Spinal cord (tissue), 10 donors: ENCODE results near the gene SNTA1. TPM values are rescaled to one million over a fixed set of nuclear protein-coding genes. Genes with fewer than 3 reads are reported as not detected.

Experiments used
- DNase-seq, 6 donors: peaks; one replicate each; pipeline versions ENCODE4 v3.0.0 to v3.0.0-alpha.2; 2013 to 2015; ENCODE audit warnings: low spot score in 6 of 6, low read depth in 4 of 6
- H3K27ac ChIP-seq: one replicate; pipeline ENCODE4 v1.5.1; 2013; ENCODE audit warnings: low read depth, low read length, control low read depth
- H3K27me3 ChIP-seq: one replicate; pipeline ENCODE4 v1.6.1; 2013; ENCODE audit warnings: low read length; ENCODE audit not compliant: control insufficient read depth, insufficient read depth
- H3K36me3 ChIP-seq: one replicate; pipeline ENCODE4 v1.6.1; 2013; ENCODE audit warnings: low read length; ENCODE audit not compliant: control insufficient read depth, insufficient read depth
- H3K4me1 ChIP-seq: one replicate; pipeline ENCODE4 v1.6.1; 2013; ENCODE audit warnings: low read length; ENCODE audit not compliant: control insufficient read depth, insufficient read depth
- H3K4me3 ChIP-seq: one replicate; pipeline ENCODE4 v1.5.1; 2013; ENCODE audit warnings: low read depth, low read length, control low read depth
- H3K9me3 ChIP-seq: one replicate; pipeline ENCODE4 v1.6.1; 2013; ENCODE audit warnings: low read length; ENCODE audit not compliant: control insufficient read depth, insufficient read depth
- WGBS: methylation state at CpG from one replicate; pipeline ENCODE4 v1.1.5; 2013; ENCODE audit warnings: missing lambda C conversion rate; ENCODE audit not compliant: insufficient coverage; 5-methylcytosine and 5-hydroxymethylcytosine counted together
- polyA plus RNA-seq, 2 donors: library from polyadenylated mRNA; unstranded; fragments of 120-200 nt; gene quantifications; one replicate each; pipeline ENCODE4 v1.2.1, GENCODE V29; 2013; ENCODE audit not compliant: insufficient read length in 2 of 2
- total RNA-seq, 2 donors: library from RNA; depleted of rRNA in 1 of 2; stranded (reverse); fragments of 120-200 nt in 1 of 2; fragments of >200 nt in 1 of 2; gene quantifications; one replicate each; pipeline versions ENCODE4 v1.2.3 to v1.2.4, GENCODE V29; 2013 to 2014
- donor health status: healthy.

SNTA1 gene
- total and polyA plus RNA-seq, 4 donors: 20.8 to 87.9 (median 28.6) TPM

- peaks cover 48% of the 10 kb centered on the region for H3K36me3 ChIP-seq
- H3K4me1 ChIP-seq: no peaks in the 10 kb centered on the region
- no peak for DNase-seq
- no peaks in the 10 kb centered on the region for H3K9me3 ChIP-seq
- H3K27ac ChIP-seq: no peak overlapping the region
- no peak overlapping the region for H3K4me3 ChIP-seq
- WGBS: 88% methylated on average over 2 of the region's 4 CpGs
- no peaks in the 10 kb centered on the region for H3K27me3 ChIP-seq
Observed at GRCh38 chr20:33373735-33374605, 69.6 kb downstream of the SNTA1 start.

- H3K27me3 ChIP-seq: no peaks in the 10 kb centered on the region
- no peak overlapping the region for H3K4me3 ChIP-seq
- peaks cover 45% of the 10 kb centered on the region for H3K36me3 ChIP-seq
- WGBS: 69% methylated on average over 2 of the region's 4 CpGs
- H3K27ac ChIP-seq: no peak overlapping the region
- DNase-seq: no peak
- H3K9me3 ChIP-seq: no peaks in the 10 kb centered on the region
- no peaks in the 10 kb centered on the region for H3K4me1 ChIP-seq
Observed at GRCh38 chr20:33372993-33373441, 70.5 kb downstream of the SNTA1 start.

- Histone ChIP-seq H3K27ac (no peak overlapping the region), H3K4me1 (no peaks in the 10 kb centered on the region), H3K9me3 (no peaks in the 10 kb centered on the region), H3K4me3 (no peak overlapping the region), H3K36me3 (peaks cover 49% of the 10 kb centered on the region), H3K27me3 (no peaks in the 10 kb centered on the region)
- no peak for DNase-seq
- WGBS: 96% methylated on average over 5 of the region's 8 CpGs
Observed at GRCh38 chr20:33370291-33370690, 73.3 kb downstream of the SNTA1 start.

GRCh38 chr20:33362898-33363297 is 80.7 kb downstream of the SNTA1 start:
- Histone ChIP-seq H3K4me1 (no peaks in the 10 kb centered on the region), H3K27me3 (no peaks in the 10 kb centered on the region), H3K4me3 (no peak overlapping the region), H3K36me3 (peaks cover 56% of the 10 kb centered on the region), H3K27ac (no peak overlapping the region), H3K9me3 (no peaks in the 10 kb centered on the region)
- WGBS: no CpG with 5 or more reads among the region's 1 CpG
- no peak for DNase-seq

GRCh38 chr20:33359399-33360261 is 83.9 kb downstream of the SNTA1 start:
- 93% methylated on average over 5 of the region's 8 CpGs for WGBS
- H3K36me3 ChIP-seq: peaks cover 54% of the 10 kb centered on the region

More at GRCh38 chr20:33359399-33360261, 83.9 kb downstream of the SNTA1 start:
- H3K27me3 ChIP-seq: no peaks in the 10 kb centered on the region
- DNase-seq: no peak
- H3K9me3 ChIP-seq: no peaks in the 10 kb centered on the region
- no peak overlapping the region for H3K4me3 ChIP-seq
- no peaks in the 10 kb centered on the region for H3K4me1 ChIP-seq
- H3K27ac ChIP-seq: no peak overlapping the region

Other genes with a start within 250 kb of the SNTA1 start
- gene BPIFA3, start 226.4 kb downstream of the SNTA1 start, total RNA-seq: not detected
- not detected for gene BPIFA3, start 226.4 kb downstream of the SNTA1 start, polyA plus RNA-seq
- not detected for gene BPIFA1, start 207.8 kb downstream of the SNTA1 start, total RNA-seq
- not detected for gene BPIFA1, start 207.8 kb downstream of the SNTA1 start, polyA plus RNA-seq
- gene BPIFB1, start 160.5 kb downstream of the SNTA1 start, total RNA-seq: under 1 TPM in 1 of 2 donors, not detected in 1; 0.28 TPM
- under 1 TPM; 0.13 to 0.36 TPM for gene BPIFB1, start 160.5 kb downstream of the SNTA1 start, polyA plus RNA-seq
- 10 to 100 TPM; 24.1 to 45.3 TPM for gene CDK5RAP1, start 42.2 kb downstream of the SNTA1 start, total RNA-seq
- gene CDK5RAP1, start 42.2 kb downstream of the SNTA1 start, polyA plus RNA-seq: 10 to 100 TPM; 33.3 to 45.3 TPM
- 10 to 100 TPM; 14.5 to 15.3 TPM for gene CBFA2T2, start 46.3 kb upstream of the SNTA1 start, total RNA-seq
- 10 to 100 TPM; 22.9 to 33.3 TPM for gene CBFA2T2, start 46.3 kb upstream of the SNTA1 start, polyA plus RNA-seq
- not detected for gene C20orf144, start 218.6 kb upstream of the SNTA1 start, total RNA-seq
- gene C20orf144, start 218.6 kb upstream of the SNTA1 start, polyA plus RNA-seq: 1 to 10 TPM in 1 of 2 donors, under 1 TPM in 1; 0.33 to 1.1 TPM
- gene ACTL10, start 223.2 kb upstream of the SNTA1 start, total RNA-seq: under 1 TPM; 0.50 to 0.77 TPM
- gene ACTL10, start 223.2 kb upstream of the SNTA1 start, polyA plus RNA-seq: 1 to 10 TPM in 1 of 2 donors, under 1 TPM in 1; 0.82 to 1.2 TPM
- 10 to 100 TPM; 27.5 to 36.4 TPM for gene NECAB3, start 230.7 kb upstream of the SNTA1 start, total RNA-seq
- gene NECAB3, start 230.7 kb upstream of the SNTA1 start, polyA plus RNA-seq: 10 to 100 TPM; 30.9 to 42.7 TPM
- gene E2F1, start 242.6 kb upstream of the SNTA1 start, total RNA-seq: 10 to 100 TPM in 1 of 2 donors, 1 to 10 TPM in 1; 3.4 to 10.9 TPM
- 10 to 100 TPM in 1 of 2 donors, 1 to 10 TPM in 1; 9.8 to 11.4 TPM for gene E2F1, start 242.6 kb upstream of the SNTA1 start, polyA plus RNA-seq